ENCODE data around the gene STT3B.
A peak's percentile ranks its signal among the peaks of the same experiment; 100 is the strongest.

Gene STT3B

DNA sequence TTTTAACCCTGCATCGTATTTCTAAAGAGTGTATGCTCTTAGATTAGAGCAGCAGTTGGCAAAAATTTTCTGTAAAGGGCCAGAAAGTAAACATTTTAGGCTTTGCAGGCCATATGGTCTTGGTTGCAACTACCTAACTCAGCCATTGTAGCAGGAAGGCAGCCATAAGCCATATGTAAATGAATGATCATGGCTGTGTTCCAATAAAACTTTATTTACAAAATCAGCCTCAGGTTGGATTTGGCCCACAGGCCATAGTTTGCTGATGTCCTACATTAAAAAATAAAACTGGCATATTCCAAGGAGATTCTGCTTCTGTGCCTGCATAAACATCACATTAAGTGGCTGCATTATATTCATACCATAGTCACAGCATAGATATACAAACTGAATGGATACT, 134.9 kb downstream of the STT3B start:
- in situ Hi-C loops (cut with MboI; ENCODE audit: low sequenced_read_pairs, unreplicated experiment), result no loop called here
- TF ChIP-seq, protein P1, sequence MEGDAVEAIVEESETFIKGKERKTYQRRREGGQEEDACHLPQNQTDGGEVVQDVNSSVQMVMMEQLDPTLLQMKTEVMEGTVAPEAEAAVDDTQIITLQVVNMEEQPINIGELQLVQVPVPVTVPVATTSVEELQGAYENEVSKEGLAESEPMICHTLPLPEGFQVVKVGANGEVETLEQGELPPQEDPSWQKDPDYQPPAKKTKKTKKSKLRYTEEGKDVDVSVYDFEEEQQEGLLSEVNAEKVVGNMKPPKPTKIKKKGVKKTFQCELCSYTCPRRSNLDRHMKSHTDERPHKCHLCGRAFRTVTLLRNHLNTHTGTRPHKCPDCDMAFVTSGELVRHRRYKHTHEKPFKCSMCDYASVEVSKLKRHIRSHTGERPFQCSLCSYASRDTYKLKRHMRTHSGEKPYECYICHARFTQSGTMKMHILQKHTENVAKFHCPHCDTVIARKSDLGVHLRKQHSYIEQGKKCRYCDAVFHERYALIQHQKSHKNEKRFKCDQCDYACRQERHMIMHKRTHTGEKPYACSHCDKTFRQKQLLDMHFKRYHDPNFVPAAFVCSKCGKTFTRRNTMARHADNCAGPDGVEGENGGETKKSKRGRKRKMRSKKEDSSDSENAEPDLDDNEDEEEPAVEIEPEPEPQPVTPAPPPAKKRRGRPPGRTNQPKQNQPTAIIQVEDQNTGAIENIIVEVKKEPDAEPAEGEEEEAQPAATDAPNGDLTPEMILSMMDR (IDR thresholded peaks at IDR 0.05; ENCODE audit: borderline replicate concordance, control extremely low read depth, extremely low read depth, insufficient read depth, missing control alignments), result no peak
- no peak for DNase-seq (ENCODE audit: low spot score)

DNA sequence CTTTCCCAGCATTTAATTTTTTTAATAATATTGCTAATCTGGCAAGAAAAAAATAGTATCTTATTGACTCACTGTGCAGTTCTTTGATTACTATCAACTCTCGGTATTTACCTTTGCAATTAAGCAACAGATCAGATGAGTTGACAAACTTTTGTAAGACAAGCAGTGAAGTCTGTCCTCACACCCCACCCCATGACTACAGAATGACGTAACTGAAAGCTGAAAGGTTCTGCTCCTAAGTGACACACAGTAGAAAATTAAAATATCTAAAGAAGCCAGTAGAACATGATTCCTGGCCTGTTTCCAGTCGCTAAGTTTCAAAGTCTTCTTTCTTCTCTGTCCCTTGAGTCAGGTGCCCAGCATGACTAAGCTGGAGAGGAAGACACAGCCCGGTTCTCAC, 135.5 kb downstream of the STT3B start:
- DNase-seq (ENCODE audit: low spot score), result no peak
- TF ChIP-seq, protein P1 (IDR thresholded peaks at IDR 0.05; ENCODE audit: borderline replicate concordance, control extremely low read depth, extremely low read depth, insufficient read depth, missing control alignments), result no peak
- in situ Hi-C loops (cut with MboI; ENCODE audit: low sequenced_read_pairs, unreplicated experiment), result no loop called here

DNA sequence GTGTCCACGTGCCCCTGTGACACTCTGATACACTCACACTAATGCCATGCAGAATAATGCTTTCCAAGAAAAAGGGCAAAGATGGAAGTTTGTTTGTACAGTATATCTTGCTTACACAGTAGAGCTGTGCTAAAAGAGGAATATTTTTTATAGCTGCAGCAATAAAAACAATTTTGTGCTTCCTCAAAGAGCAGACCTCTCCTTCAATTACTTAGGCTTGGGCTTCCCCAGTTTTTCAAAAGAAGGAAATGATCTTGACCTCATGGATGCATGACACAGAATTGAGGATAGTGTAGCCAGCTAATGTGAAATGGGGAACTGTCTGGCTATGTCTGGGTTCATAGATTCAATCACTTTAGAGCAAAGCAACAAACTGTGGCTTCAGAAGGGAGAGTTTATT, 137.4 kb downstream of the STT3B start:
- in situ Hi-C loops (cut with MboI; ENCODE audit: low sequenced_read_pairs, unreplicated experiment), result no loop called here
- no peak for DNase-seq (ENCODE audit: low spot score)

DNA sequence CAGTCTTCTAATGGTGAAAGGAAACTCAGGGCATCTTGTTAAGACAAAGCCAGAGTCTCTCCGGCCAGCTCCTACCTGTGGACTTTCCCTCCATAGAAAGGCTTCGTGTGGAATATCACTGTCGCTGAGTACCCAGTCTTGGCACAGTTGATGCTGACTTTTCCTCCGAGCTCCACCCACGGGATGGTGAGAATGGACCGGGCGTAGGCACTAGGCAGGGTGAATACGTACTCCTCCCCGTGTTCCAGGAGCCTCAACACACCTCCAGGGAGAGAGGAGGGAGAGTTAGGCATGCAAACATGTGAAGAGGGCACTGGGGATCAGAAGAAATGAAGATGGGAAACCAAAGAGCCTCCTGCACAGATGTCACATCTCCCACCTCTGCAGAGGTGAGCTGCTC, 138.0 kb downstream of the STT3B start:
- TF ChIP-seq, protein P1 (IDR thresholded peaks at IDR 0.05; ENCODE audit: borderline replicate concordance, control extremely low read depth, extremely low read depth, insufficient read depth, missing control alignments), result no peak
- in situ Hi-C loops (cut with MboI; ENCODE audit: low sequenced_read_pairs, unreplicated experiment), result no loop called here
- DNase-seq (ENCODE audit: low spot score), result peak; percentile 1

More for the DNA sequence above, 137.4 kb downstream of the STT3B start:
- TF ChIP-seq, protein P1 (IDR thresholded peaks at IDR 0.05; ENCODE audit: borderline replicate concordance, control extremely low read depth, extremely low read depth, insufficient read depth, missing control alignments), result no peak

DNA sequence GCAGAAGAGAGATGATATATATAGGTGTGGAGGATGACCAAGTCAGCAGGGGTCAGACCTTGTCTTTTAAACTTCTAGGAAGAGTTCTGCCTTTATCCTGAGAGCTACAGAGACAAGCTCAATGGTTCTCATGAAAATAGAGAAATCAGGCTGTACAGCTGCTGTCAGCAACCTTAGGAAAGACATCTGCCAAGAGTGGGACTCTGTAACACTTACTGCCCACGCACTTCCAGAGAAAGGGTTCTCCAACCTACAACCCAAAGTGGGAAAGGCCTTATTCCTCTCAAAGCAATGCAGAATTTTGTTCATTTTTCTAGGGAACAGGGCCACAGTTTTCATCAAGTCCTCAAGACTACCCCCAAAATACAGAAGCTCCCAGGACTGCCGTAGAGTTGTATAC, 138.7 kb downstream of the STT3B start:
- in situ Hi-C loops (cut with MboI; ENCODE audit: low sequenced_read_pairs, unreplicated experiment), result no loop called here
- TF ChIP-seq, protein P1 (IDR thresholded peaks at IDR 0.05; ENCODE audit: borderline replicate concordance, control extremely low read depth, extremely low read depth, insufficient read depth, missing control alignments), result no peak

DNA sequence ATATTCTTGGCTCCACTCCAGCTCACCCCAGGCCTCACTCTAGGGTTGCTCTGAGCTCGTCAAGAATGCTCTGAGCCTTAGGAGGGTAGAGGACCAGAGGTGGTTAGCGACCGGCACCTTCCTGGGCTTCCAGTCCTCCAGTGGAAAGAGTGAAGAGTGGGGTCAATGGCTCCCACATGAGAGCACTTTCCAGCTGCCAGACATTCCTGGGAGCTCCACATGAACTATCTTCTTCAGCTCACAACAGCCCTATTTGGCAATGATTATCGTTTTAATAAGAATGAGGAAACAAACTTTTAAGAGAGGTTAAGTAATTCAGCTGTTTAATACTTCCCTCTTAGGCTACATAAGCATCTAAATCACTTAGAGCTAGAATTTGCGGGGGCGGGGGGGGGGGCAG, 139.3 kb downstream of the STT3B start:
- in situ Hi-C loops (cut with MboI; ENCODE audit: low sequenced_read_pairs, unreplicated experiment), result no loop called here
- peak; percentile 0 for DNase-seq (ENCODE audit: low spot score)

More for the DNA sequence above, 138.7 kb downstream of the STT3B start:
- peak; percentile 2 for DNase-seq (ENCODE audit: low spot score)

More for the DNA sequence above, 139.3 kb downstream of the STT3B start:
- TF ChIP-seq, protein P1 (IDR thresholded peaks at IDR 0.05; ENCODE audit: borderline replicate concordance, control extremely low read depth, extremely low read depth, insufficient read depth, missing control alignments), result no peak

All from GM13976 (cell line).